Sigmoid colon (tissue), 7 donors: ENCODE results near the gene CXCL5. TPM values are rescaled to one million over a fixed set of nuclear protein-coding genes. Genes with fewer than 3 reads are reported as not detected.

ENCODE experiments used
- DNase-seq: peaks from one replicate; pipeline ENCODE4 v3.0.0-alpha.2; 2019
- H3K27ac ChIP-seq, 4 donors: fragments of 200-600 bp; sonication (generic); one replicate each; pipeline ENCODE4 v1.5.1; 2016 to 2019; ENCODE audit warnings: mild to moderate bottlenecking in 1 of 4
- H3K27me3 ChIP-seq, 3 donors: fragments of 200-600 bp; sonication (generic); one replicate each; pipeline ENCODE4 v1.5.1; 2019; ENCODE audit warnings: mild to moderate bottlenecking in 1 of 3
- H3K36me3 ChIP-seq, 4 donors: fragments of 200-600 bp; sonication (generic); one replicate each; pipeline ENCODE4 v1.5.1; 2016 to 2019
- H3K4me1 ChIP-seq, 4 donors: fragments of 200-600 bp; sonication (generic); one replicate each; pipeline ENCODE4 v1.5.1; 2017 to 2019
- H3K4me3 ChIP-seq, 4 donors: fragments of 200-600 bp; sonication (generic); one replicate each; pipeline ENCODE4 v1.5.1; 2017 to 2019; ENCODE audit warnings: mild to moderate bottlenecking in 2 of 4, moderate library complexity in 1 of 4
- H3K9me3 ChIP-seq, 4 donors: fragments of 200-600 bp in 3 of 4; sonication (generic) in 3 of 4; one replicate each; pipeline versions ENCODE4 v1.5.1 to v1.6.1; 2013 to 2019
- CTCF ChIP-seq, 4 experiments: fragments of 450-650 bp in 3 of 4; fragments of 200-600 bp in 1 of 4; IDR thresholded peaks; one replicate each; pipeline ENCODE4 v1.5.1; 2016 to 2019; ENCODE audit warnings: antibody characterized with exemption in 4 of 4, mild to moderate bottlenecking in 3 of 4, moderate library complexity in 2 of 4
- EP300 ChIP-seq, 4 donors: sonication (generic); formaldehyde crosslinking; IDR thresholded peaks; one replicate each; pipeline ENCODE4 v1.6.1; 2017; ENCODE audit warnings: antibody characterized with exemption in 4 of 4
- POLR2A ChIP-seq, 2 donors: fragments of 450-650 bp; IDR thresholded peaks; one replicate each; pipeline ENCODE4 v1.6.1; 2016; ENCODE audit warnings: antibody characterized with exemption in 2 of 2, mild to moderate bottlenecking in 2 of 2, moderate library complexity in 2 of 2
- POLR2AphosphoS5 ChIP-seq, 4 donors: sonication (generic); formaldehyde crosslinking; IDR thresholded peaks; one replicate each; pipeline ENCODE4 v1.6.1; 2017; ENCODE audit warnings: antibody characterized with exemption in 4 of 4
- WGBS, 2 donors: extraction: QIAGEN DNeasy Blood & Tissue Kit; methylation state at CpG; one replicate each; pipeline ENCODE4 v1.1.7; 2013; 5-methylcytosine and 5-hydroxymethylcytosine counted together
- intact Hi-C: fragments of 100-400 bp; cut with DNase I; formaldehyde crosslinking; loops from one replicate; pipeline ENCODE4 v1.15.1; 2023
- polyA plus RNA-seq, 3 donors: library from polyadenylated mRNA; stranded (reverse); fragments of 200-250 nt; gene quantifications; one replicate each; pipeline ENCODE4 v1.2.3, GENCODE V29; 2013
- total RNA-seq, 4 donors: library from RNA; depleted of rRNA; stranded (reverse); fragments of >200 nt; gene quantifications; one replicate each; pipeline ENCODE4 v1.1.0, GENCODE V29; 2016
- donor health status: healthy with polysubstance abuse.
- donor health status: Bipolar disorder and iron deficiency.
- donor health status: healthy.

The CXCL5 gene
- not detected for total RNA-seq
- under 1 TPM in 2 of 3 donors, not detected in 1; 0.83 to 0.92 TPM for polyA plus RNA-seq

GRCh38 chr4:73998040-73999011 lies at the start of gene CXCL5:
Gene CXCL5, minus strand, starts transcription at chr4:73998677. Its CDS starts 96 bp downstream, at chr4:73998581.
- Histone ChIP-seq H3K4me1 (peaks cover 0 to 10% (median 7%) of the 10 kb centered on the region in 4 donors), H3K9me3 (no peaks in the 10 kb centered on the region), H3K36me3 (no peaks in the 10 kb centered on the region), H3K27me3 (peaks cover 0 to 10% (median 0%) of the 10 kb centered on the region in 3 donors), H3K27ac (no peak within 1 kb of the TSS), H3K4me3 (peak within 1 kb of the TSS in 3 of 4 donors; percentile 7 to 25 (median 24))
- DNase-seq, result no peak
- intact Hi-C loops, result no loop called here
- TF ChIP-seq EP300 (IDR thresholded peaks at IDR 0.05) (no peak), POLR2A (IDR thresholded peaks at IDR 0.05) (no peak), POLR2AphosphoS5 (IDR thresholded peaks at IDR 0.05) (no peak)
- WGBS, 2 donors, result 40 to 85% methylated on average over 46 of the region's 46 CpGs

GRCh38 chr4:74047152-74047551 lies 48.7 kb upstream of the CXCL5 start:
- H3K36me3 ChIP-seq, result no peaks in the 10 kb centered on the region
- no peaks in the 10 kb centered on the region for H3K4me1 ChIP-seq
- intact Hi-C loops, result no loop called here
- WGBS, 2 donors, result 77 to 84% methylated on average over 1 of the region's 1 CpG
- no peak for DNase-seq
- peaks cover 0 to 8% (median 2%) of the 10 kb centered on the region in 4 donors for H3K9me3 ChIP-seq
- TF ChIP-seq POLR2AphosphoS5 (IDR thresholded peaks at IDR 0.05), result no peak
- no peak for TF ChIP-seq EP300 (IDR thresholded peaks at IDR 0.05)
- TF ChIP-seq POLR2A (IDR thresholded peaks at IDR 0.05), result no peak
- no peak for TF ChIP-seq CTCF (IDR thresholded peaks at IDR 0.05)
- H3K27ac ChIP-seq, result no peak overlapping the region
- H3K4me3 ChIP-seq, result no peak overlapping the region
- H3K27me3 ChIP-seq, result no peaks in the 10 kb centered on the region

- no peaks in the 10 kb centered on the region for H3K4me1 ChIP-seq
- no peak overlapping the region for H3K27ac ChIP-seq
- WGBS, 2 donors, result 92 to 94% methylated on average over 2 of the region's 2 CpGs
- intact Hi-C loops, result no loop called here
- no peak overlapping the region for H3K4me3 ChIP-seq
- peaks cover 0 to 8% (median 2%) of the 10 kb centered on the region in 4 donors for H3K9me3 ChIP-seq
- no peaks in the 10 kb centered on the region for H3K36me3 ChIP-seq
- DNase-seq, result no peak
- no peaks in the 10 kb centered on the region for H3K27me3 ChIP-seq
- TF ChIP-seq CTCF (IDR thresholded peaks at IDR 0.05), result no peak
- no peak for TF ChIP-seq EP300 (IDR thresholded peaks at IDR 0.05)
- TF ChIP-seq POLR2AphosphoS5 (IDR thresholded peaks at IDR 0.05), result no peak
- TF ChIP-seq POLR2A (IDR thresholded peaks at IDR 0.05), result no peak
These were observed 47.3 kb upstream of the CXCL5 start for GRCh38 chr4:74045772-74046171.

- TF ChIP-seq CTCF (IDR thresholded peaks at IDR 0.05) (no peak), POLR2A (IDR thresholded peaks at IDR 0.05) (no peak), POLR2AphosphoS5 (IDR thresholded peaks at IDR 0.05) (no peak), EP300 (IDR thresholded peaks at IDR 0.05) (no peak)
- no peaks in the 10 kb centered on the region for H3K36me3 ChIP-seq
- H3K4me1 ChIP-seq, result no peaks in the 10 kb centered on the region
- WGBS, 2 donors, result 12 to 53% methylated on average over 3 of the region's 3 CpGs
- intact Hi-C loops, result no loop called here
- H3K4me3 ChIP-seq, result no peak overlapping the region
- H3K27me3 ChIP-seq, result no peaks in the 10 kb centered on the region
- no peak overlapping the region for H3K27ac ChIP-seq
- peaks cover 0 to 8% (median 2%) of the 10 kb centered on the region in 4 donors for H3K9me3 ChIP-seq
- no peak for DNase-seq
These were observed 46.8 kb upstream of the CXCL5 start for GRCh38 chr4:74045247-74045646.

GRCh38 chr4:74044677-74045076 lies 46.2 kb upstream of the CXCL5 start:
- peaks cover 0 to 8% (median 2%) of the 10 kb centered on the region in 4 donors for H3K9me3 ChIP-seq
- H3K27me3 ChIP-seq, result no peaks in the 10 kb centered on the region
- no peak overlapping the region for H3K4me3 ChIP-seq
- intact Hi-C loops, result no loop called here
- DNase-seq, result no peak
- no peak overlapping the region for H3K27ac ChIP-seq
- no peak for TF ChIP-seq EP300 (IDR thresholded peaks at IDR 0.05)
- WGBS, 2 donors, result 89 to 91% methylated on average over 3 of the region's 3 CpGs
- peaks cover 0 to 3% (median 0%) of the 10 kb centered on the region in 4 donors for H3K4me1 ChIP-seq
- H3K36me3 ChIP-seq, result no peaks in the 10 kb centered on the region
